GM12878 (cell line): Measurements from ENCODE around the gene NHLRC4. TPM values are rescaled to one million over a fixed set of nuclear protein-coding genes. Genes with fewer than 3 reads are reported as not detected.

Source experiments
- ATAC-seq: fragments of 200-7000 bp; cut with Tn5 transposase; 3 replicates; pipeline ENCODE4 v1.9.1; 2020; ENCODE audit warnings: mild to moderate bottlenecking, moderate library complexity
- BruUV-seq: library from RNA; stranded (reverse); fragments of 400-500 nt; replicated peaks from 2 replicates; lab custom pipeline; 2021; lab: Mats Ljungman, UMichigan
- CTCF ChIA-PET: fragments of 300-600 bp; sonication (Branson Sonifier 250); formaldehyde crosslinking; extraction: SDS; loops from one replicate; lab custom pipeline; 2021; ENCODE audit warnings: inconsistent platforms; lab: Yijun Ruan, JAX
- POLR2A ChIA-PET: fragments of 350-600 bp; formaldehyde crosslinking; extraction: SDS; loops from one replicate; lab custom pipeline; 2021; ENCODE audit warnings: inconsistent platforms; lab: Charles Lee
- RAD21 ChIA-PET: fragments of 300-600 bp; sonication (Branson Sonifier 250); formaldehyde crosslinking; loops from one replicate; lab custom pipeline; 2023; ENCODE audit warnings: antibody characterized with exemption; ENCODE audit not compliant: unreplicated experiment; lab: Charles Lee
- SMC1A ChIA-PET: fragments of 300-600 bp; sonication (Branson Sonifier 250); formaldehyde crosslinking; loops from one replicate; lab custom pipeline; 2023; ENCODE audit not compliant: unreplicated experiment, uncharacterized antibody; lab: Charles Lee
- DNase-seq: peaks from one replicate; pipeline ENCODE4 v3.0.0-alpha.2; 2011; ENCODE audit warnings: low read depth, low spot score
- FAIRE-seq: peaks from 3 replicates; lab custom pipeline; 2011; peaks lifted over from hg19 to GRCh38; lab: Jason Lieb, UNC
- H2AFZ ChIP-seq: 2 replicates; pipeline ENCODE4 v1.6.0; 2011; ENCODE audit warnings: low read depth, low read length, control low read depth; ENCODE audit not compliant: control insufficient read depth
- H3K27ac ChIP-seq: 2 replicates; pipeline ENCODE4 v1.5.1; 2011; ENCODE audit warnings: control low read depth; ENCODE audit not compliant: control insufficient read depth, insufficient read depth
- H3K27me3 ChIP-seq, 2 experiments: replicated peaks in 1 of 2; 2 replicates each; pipeline versions ENCODE4 v1.6.0 to v1.6.1; 2011; ENCODE audit warnings: low read length in 1 of 2; ENCODE audit not compliant: control insufficient read depth in 2 of 2, insufficient read depth in 2 of 2
- H3K36me3 ChIP-seq, 2 experiments: 2 replicates each; pipeline ENCODE4 v1.5.1; 2011; ENCODE audit warnings: low read length in 1 of 2; ENCODE audit not compliant: control insufficient read depth in 2 of 2, insufficient read depth in 2 of 2
- H3K4me1 ChIP-seq: 2 replicates; pipeline ENCODE4 v1.6.1; 2011; ENCODE audit warnings: mild to moderate bottlenecking, low read length, moderate library complexity, mixed read lengths; ENCODE audit not compliant: control insufficient read depth, insufficient read depth
- H3K4me2 ChIP-seq: 2 replicates; pipeline ENCODE4 v1.6.0; 2011; ENCODE audit warnings: control low read depth; ENCODE audit not compliant: control insufficient read depth, insufficient read depth
- H3K4me3 ChIP-seq: fragments of 200-600 bp; sonication (generic); 2 replicates; pipeline ENCODE4 v1.5.1; 2016
- H3K79me2 ChIP-seq: 2 replicates; pipeline ENCODE4 v1.6.0; 2011; ENCODE audit warnings: low read length; ENCODE audit not compliant: control insufficient read depth, insufficient read depth
- H3K9ac ChIP-seq: 2 replicates; pipeline ENCODE4 v1.8.0; 2011; ENCODE audit warnings: low read length, control low read depth, mixed read lengths; ENCODE audit not compliant: control insufficient read depth, insufficient read depth
- H3K9me3 ChIP-seq: replicated peaks from 3 replicates; pipeline ENCODE4 v1.5.1; 2011; ENCODE audit warnings: mild to moderate bottlenecking, low read length; ENCODE audit not compliant: control insufficient read depth, insufficient read depth
- H4K20me1 ChIP-seq: 2 replicates; pipeline ENCODE4 v1.6.0; 2011; ENCODE audit not compliant: control insufficient read depth, insufficient read depth
- CREB1 ChIP-seq: IDR thresholded peaks from 2 replicates; pipeline ENCODE4 v1.6.1; 2012; ENCODE audit warnings: low read depth, mild to moderate bottlenecking, inconsistent platforms
- CREM ChIP-seq: IDR thresholded peaks from 2 replicates; pipeline ENCODE4 v1.6.1; 2014; ENCODE audit warnings: antibody characterized with exemption, low read depth
- KAT2A ChIP-seq: conservative IDR thresholded peaks from 2 replicates; pipeline ENCODE4 v1.6.1; 2011; ENCODE audit warnings: low read depth, low read length; ENCODE audit not compliant: control insufficient read depth
- SUPT20H ChIP-seq: IDR thresholded peaks from 2 replicates; pipeline ENCODE4 v1.6.1; 2011; ENCODE audit warnings: low read depth, mild to moderate bottlenecking, low read length, moderate library complexity, borderline replicate concordance; ENCODE audit not compliant: control insufficient read depth
- WGBS: methylation state at CpG from one replicate; pipeline ENCODE4 v1.1.6; 2016; ENCODE audit warnings: low lambda C conversion rate; ENCODE audit not compliant: insufficient replicate concordance, insufficient coverage; ENCODE audit errors: missing lambda C conversion rate; 5-methylcytosine and 5-hydroxymethylcytosine counted together
- in situ Hi-C: fragments of 300-500 bp; cut with MboI; formaldehyde crosslinking; loops from 9 replicates; pipeline ENCODE4 v1.14.3; 2018; ENCODE audit warnings: mixed read lengths
- intact Hi-C: fragments of 100-400 bp; cut with micrococcal nuclease; formaldehyde crosslinking; loops from one replicate; pipeline ENCODE4 v1.14.2; 2022; ENCODE audit not compliant: unreplicated experiment
- polyA plus RNA-seq, 11 experiments: library from polyadenylated mRNA; depleted of rRNA in 4 of 11; unstranded in 6 of 11; stranded (reverse) in 5 of 11; fragments of >200 nt; fragmentation: Nextera tagmentation in 4 of 11; fragmentation: Illumina TruSeq in 1 of 11; extraction: Ambion mirVana in 4 of 11; extraction: Trizol in 1 of 11; gene quantifications; 1 replicate in 1 of 11; 2 replicates in 10 of 11; pipeline versions ENCODE4 v1.2.1 to v1.2.3, GENCODE V29; 2011 to 2016; ENCODE audit warnings: inconsistent platforms in 2 of 11, missing spikeins in 2 of 11, low read depth in 1 of 11
- total RNA-seq, 4 experiments: library from RNA; depleted of rRNA in 3 of 4; stranded (reverse); fragments of >200 nt in 3 of 4; fragmentation: Illumina TruSeq in 1 of 4; extraction: Trizol in 1 of 4; gene quantifications; 2 replicates each; pipeline versions ENCODE4 v1.2.1 to v1.2.3, GENCODE V29; 2013 to 2021

NHLRC4 gene
- total and polyA plus RNA-seq, 10 of the 15 experiments (the other 5 are each of a cell fraction or from before 2014, with no cell fraction given) = 0.07 to 1.1 (median 0.57) TPM; not detected in 3

GRCh38 chr16:558298-559020, 8.3 kb upstream of the NHLRC4 start (continued):
- no peak for TF ChIP-seq CREB1

GRCh38 chr16:559021-559380, 7.8 kb upstream of the NHLRC4 start:
- Histone ChIP-seq H3K4me2 (no peak overlapping the region), H4K20me1 (no peaks in the 10 kb centered on the region), H3K9me3 (no peaks in the 10 kb centered on the region), H3K27me3 (peaks cover 4 to 9% of the 10 kb centered on the region in 2 experiments; a peak in 3 of 4 replicates), H2AFZ (no peak overlapping the region), H3K9ac (no peak overlapping the region), H3K36me3 (no peaks in the 10 kb centered on the region), H3K79me2 (no peaks in the 10 kb centered on the region), H3K27ac (no peak overlapping the region), H3K4me3 (no peak overlapping the region), H3K4me1 (no peaks in the 10 kb centered on the region)
- in situ Hi-C loops (no loop called here), intact Hi-C loops (no loop called here)
- RAD21 ChIA-PET = no interaction called here
- DNase-seq (no peak), FAIRE-seq (no peak), ATAC-seq (no peak)
- SMC1A ChIA-PET = no interaction called here
- POLR2A ChIA-PET = interaction anchor here (0.6 kb wide), 1 partner anchor 442 kb away, joined by 3 read pairs; no protein-coding TSS in a partner anchor
- no TSS peak for BruUV-seq
- 41% methylated on average over 12 of the region's 15 CpGs for WGBS
- CTCF ChIA-PET = no interaction called here
- TF ChIP-seq KAT2A = no peak
- TF ChIP-seq SUPT20H = no peak
- no peak for TF ChIP-seq CREM
